ENCODE results near the gene CMTM5.
"Not testable (repeated sequence)": the region's sequence is repeated elsewhere in the genome, so short reads cannot be mapped to it uniquely, and the experiment has no call there.

Gene CMTM5

GRCh38 chr14:23416801-23417200, 40.0 kb downstream of the CMTM5 start:
- no peak for DNase-seq

DNA sequence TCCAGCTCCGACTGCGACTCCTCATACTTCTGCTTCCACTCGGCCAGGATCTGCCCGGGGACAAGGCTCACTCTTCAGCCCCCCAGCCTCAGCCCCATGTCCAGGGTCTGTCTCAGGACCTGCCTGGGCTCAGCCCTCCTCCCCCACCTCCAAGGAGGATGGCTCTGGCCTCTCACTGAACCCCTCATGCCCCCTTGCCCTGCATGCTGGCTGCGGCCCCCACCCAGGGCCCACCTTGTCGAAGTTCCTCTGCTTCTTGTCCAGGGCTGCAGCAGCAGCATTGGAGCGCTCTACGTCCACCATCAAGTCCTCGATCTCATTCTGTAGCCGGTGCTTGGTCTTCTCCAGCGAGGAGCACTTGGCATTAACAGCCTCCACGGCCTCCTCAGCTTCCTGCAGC, 40.4 kb downstream of the CMTM5 start:
- not testable (repeated sequence) for DNase-seq

GRCh38 chr14:23418021-23418420, 41.2 kb downstream of the CMTM5 start:
- no peak for DNase-seq

- DNase-seq, result not testable (repeated sequence)
Observed at GRCh38 chr14:23419646-23420045, 42.8 kb downstream of the CMTM5 start.

DNA sequence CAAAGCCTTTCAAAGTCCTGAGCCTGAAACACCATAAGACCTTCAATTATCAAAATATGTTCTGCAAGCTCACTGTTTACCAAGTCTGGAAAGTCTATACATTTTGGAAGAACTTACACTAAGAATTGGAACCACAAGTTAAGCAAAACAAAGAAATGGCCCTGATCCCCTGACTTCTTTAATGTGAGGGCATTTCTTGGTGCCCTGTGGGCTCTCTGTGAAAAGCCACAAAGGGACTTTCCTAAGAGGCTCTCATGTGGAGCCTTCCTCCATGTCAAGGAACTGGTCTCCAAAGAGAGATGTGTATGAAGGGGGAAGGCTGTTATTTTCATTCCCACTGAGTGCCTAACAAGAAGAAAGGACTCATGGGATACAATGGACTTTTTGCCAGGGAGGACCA, 44.7 kb downstream of the CMTM5 start:
- peak; percentile 67 for DNase-seq

DNA sequence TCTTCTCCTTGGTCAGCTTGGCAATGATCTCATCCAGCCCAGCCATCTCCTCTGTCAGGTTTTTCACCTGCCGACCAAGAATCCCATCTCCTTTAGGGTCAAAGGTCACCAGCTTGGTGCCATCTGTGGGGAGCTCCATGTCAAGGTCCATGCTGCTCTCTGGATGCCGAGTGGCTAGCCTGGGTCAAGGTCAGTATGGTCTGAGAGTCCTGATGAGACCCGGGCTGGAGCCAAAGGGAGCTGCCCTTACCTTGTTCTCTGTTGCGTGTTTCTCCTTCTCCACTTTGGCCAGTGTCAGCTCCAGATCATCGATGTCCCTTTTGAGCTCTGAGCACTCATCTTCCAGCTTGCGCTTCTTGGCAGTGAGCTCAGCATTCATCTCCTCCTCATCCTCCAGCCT, 46.8 kb downstream of the CMTM5 start:
- no peak for DNase-seq

DNA sequence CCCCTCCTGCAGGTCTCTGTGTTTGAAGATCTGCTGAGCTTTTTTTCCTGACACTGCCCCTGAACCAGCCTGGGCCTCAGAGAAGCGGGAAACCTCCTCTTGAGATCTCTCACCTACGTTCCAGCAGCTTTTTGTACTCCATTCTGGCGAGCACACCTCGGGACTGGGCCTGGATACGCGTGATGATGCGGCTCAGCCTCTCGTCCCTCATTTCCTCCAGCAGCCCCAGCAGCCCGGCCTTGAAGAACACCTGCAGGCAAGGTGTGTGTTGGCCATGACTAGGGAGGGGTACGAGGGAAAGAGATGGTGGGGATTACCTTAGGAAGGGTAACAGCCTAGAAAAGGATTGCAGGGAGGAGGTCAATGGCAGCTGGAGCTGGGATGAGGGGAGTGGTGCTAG, 48.3 kb downstream of the CMTM5 start:
- no peak for DNase-seq

DNA sequence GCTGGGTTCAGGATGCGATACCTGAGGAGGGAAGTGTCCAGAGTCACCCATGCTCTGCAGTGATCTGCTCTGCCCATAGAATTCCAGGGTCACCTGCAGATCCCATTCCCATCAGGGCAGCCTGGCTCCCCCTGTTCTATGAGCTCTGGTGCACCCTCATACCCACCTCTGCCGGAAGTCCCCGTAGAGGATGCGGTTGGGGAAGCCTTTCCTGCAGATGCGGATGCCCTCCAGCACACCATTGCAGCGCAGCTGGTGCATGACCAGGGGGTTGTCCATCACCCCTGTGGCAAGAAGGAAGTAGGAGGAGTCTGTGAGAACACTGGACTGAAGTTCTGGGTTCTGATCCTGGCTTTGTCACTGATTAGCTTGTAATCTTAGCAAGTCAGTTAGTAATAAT, 49.0 kb downstream of the CMTM5 start:
- DNase-seq, result not testable (repeated sequence)

- DNase-seq, result no peak
Observed at GRCh38 chr14:23428686-23429495, 52.0 kb downstream of the CMTM5 start.

All from activated CD4-positive, alpha-beta T cell treated with anti-CD3 and anti-CD28 coated beads, Interleukin-2, Interleukin-6, amounts not matched to agents 100 ng/mL and 50 ng/mL, durations not matched to agents 16 hours and 8 hours (primary cell).